ENCODE data around the gene PRSS21.

DNA sequence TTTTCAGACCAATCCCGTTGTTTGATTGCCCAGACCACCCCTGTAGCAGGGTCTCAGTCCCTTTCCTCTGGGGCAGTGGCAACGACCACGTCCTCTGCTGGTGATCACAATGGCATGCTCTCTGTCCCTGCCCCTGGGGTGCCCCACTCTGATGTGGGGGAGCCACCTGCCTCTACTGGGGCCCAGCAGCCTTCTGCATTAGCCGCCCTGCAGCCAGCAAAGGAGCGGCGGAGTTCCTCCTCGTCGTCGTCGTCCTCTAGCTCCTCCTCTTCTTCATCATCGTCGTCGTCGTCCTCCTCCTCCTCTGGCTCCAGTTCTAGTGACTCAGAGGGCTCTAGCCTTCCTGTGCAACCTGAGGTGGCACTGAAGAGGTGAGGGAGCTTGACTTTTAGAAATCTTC lies 49.1 kb upstream of the PRSS21 start:
- TF ChIP-seq, protein P1, sequence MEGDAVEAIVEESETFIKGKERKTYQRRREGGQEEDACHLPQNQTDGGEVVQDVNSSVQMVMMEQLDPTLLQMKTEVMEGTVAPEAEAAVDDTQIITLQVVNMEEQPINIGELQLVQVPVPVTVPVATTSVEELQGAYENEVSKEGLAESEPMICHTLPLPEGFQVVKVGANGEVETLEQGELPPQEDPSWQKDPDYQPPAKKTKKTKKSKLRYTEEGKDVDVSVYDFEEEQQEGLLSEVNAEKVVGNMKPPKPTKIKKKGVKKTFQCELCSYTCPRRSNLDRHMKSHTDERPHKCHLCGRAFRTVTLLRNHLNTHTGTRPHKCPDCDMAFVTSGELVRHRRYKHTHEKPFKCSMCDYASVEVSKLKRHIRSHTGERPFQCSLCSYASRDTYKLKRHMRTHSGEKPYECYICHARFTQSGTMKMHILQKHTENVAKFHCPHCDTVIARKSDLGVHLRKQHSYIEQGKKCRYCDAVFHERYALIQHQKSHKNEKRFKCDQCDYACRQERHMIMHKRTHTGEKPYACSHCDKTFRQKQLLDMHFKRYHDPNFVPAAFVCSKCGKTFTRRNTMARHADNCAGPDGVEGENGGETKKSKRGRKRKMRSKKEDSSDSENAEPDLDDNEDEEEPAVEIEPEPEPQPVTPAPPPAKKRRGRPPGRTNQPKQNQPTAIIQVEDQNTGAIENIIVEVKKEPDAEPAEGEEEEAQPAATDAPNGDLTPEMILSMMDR (IDR thresholded peaks at IDR 0.05; ENCODE audit: low read depth, low read length): no peak
- TF ChIP-seq EZH2phosphoT487 (IDR thresholded peaks at IDR 0.05; ENCODE audit: low read depth): no peak
